HG03039 (cell line): ENCODE data around the gene CEP104.
A peak's percentile ranks its signal among the peaks of the same experiment; 100 is the strongest.
"Not testable (repeated sequence)": the region's sequence is repeated elsewhere in the genome, so short reads cannot be mapped to it uniquely, and the experiment has no call there.

Source experiments
- ATAC-seq: cut with Tn5 transposase; IDR thresholded peaks from one replicate; pipeline ENCODE4 v1.9.1; 2021; ENCODE audit warnings: mild to moderate bottlenecking, moderate library complexity; ENCODE audit not compliant: unreplicated experiment

The CEP104 gene

DNA sequence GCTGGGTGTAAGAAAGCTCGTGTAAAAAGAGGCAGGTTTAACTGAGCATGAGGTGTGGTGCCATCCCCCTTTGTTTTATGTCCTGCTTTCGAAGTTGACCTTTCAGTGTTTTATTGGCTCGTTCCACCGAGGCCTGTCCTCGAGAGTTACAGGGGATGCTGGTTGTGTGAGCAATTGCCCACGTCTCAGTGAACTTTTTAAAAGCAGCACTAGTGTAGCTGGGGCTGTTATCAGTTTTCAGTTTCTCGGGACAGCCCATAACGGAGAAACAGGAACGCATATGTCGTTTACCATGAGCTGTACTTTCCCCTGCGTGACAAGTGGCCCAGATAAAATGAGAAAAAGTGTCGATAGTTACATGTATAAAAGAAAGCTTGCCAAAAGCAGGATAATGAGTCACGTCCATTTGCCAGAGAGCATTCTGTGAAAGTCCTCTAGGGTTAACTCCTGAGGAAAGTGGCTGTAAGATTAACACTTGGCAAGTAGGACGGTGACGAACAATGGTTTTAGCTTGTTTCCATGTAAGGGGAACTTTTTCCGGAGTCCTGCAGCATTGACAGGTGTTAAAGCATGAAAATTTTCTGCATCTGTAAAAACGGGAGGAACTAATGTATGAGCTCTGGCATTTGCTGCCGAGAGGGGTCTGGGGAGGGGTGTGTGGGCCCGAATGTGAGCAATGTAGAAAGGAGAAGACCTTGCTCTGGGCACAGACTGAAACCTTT, 52.9 kb downstream of the CEP104 start:
- ATAC-seq, result no peak

DNA sequence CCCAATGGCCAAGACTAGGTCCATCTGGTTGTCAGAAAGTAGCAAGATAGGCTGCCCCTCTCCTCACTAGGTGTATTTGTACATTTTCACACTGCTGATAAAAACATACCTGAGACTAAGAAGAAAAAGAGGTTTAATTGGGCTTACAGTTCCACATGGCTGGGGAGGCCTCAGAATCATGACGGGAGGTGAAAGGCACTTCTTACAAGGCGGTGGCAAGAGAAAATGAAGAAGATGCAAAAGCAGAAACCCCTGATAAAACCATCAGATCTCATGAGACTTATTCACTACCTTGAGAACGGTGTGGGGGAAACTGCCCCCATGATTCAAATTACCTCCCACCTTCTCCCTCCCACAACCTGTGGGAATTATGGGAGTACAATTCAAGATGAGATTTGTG, 56.2 kb downstream of the CEP104 start:
- ATAC-seq, result not testable (repeated sequence)

DNA sequence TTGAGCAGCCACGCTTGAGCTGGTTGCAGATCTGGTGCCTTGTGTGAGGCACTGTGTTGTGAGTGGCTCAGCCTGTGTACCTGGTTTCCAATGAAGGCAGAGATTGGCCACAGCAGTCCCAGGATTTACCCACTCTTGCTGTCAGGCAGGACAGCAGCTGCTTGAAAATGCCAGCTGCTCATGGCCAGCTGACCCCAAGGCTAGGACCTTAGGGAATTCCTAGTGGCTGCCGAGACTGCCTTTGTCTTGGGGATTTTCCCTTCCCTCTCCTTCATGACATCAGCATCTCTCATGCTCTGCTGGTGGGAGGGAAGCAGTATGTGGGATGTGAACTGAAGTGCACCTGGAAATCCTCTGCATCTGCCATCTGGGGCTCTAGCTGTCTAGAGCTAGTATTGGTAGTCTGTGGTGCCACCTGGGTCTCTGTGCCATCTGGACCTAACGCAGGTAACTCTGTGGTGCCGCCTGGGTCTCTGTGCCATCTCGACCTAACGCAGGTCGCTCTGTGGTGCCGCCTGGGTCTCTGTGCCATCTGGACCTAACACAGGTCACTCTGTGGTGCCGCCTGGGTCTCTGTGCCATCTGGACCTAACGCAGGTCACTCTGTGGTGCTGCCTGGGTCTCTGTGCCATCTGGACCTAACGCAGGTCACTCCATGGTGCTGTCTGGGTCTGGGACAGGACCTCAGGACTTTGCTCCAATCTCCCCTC, 56.9 kb downstream of the CEP104 start:
- no peak for ATAC-seq

DNA sequence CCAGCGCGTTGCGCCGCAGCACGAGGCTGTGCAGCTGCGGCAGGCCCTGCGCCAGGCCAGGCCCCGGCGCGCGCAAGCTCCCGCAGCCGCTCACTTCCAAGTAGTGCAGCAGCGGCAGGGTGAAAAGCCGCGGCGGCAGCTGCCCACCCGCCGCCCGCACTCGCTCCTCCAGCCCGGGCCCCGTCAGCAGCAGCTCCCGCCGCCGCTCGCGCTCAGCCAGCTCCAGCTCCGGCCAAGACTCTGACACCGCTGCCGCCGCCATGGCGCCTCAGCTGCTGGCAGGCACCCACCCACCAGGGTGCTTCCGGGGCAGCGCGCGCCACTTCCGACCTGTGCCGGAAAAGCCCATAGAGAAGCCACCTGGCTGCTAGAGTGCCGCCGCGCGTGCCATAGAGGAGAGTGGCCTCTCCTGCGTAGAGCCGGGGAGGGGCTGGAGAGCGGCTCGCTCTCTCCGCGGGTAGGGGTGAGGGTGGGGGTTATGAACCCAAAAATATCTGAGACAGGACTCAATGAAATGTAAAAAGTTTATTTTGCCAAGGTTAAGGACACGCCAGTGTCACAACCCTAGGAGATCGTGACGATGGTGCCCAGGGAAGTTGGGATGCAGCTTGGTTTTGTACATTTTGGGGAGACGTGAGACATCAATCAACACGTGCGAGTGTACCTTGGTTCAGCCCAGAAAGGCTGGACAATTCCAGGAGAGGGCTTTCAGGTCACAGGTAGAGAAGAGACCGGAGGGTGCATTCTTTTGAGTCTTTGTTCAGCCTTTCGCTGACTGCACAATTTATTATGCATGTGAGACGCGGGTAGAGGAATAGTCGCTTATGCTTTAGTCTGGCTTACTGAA, 60.6 kb downstream of the CEP104 start, which contains the start of gene LRRC47:
Gene LRRC47 (minus strand): TSS at position 284 of the 847 bp plus-strand sequence. CDS start 22 bp downstream, at position 262.
- peak; percentile 92 for ATAC-seq

DNA sequence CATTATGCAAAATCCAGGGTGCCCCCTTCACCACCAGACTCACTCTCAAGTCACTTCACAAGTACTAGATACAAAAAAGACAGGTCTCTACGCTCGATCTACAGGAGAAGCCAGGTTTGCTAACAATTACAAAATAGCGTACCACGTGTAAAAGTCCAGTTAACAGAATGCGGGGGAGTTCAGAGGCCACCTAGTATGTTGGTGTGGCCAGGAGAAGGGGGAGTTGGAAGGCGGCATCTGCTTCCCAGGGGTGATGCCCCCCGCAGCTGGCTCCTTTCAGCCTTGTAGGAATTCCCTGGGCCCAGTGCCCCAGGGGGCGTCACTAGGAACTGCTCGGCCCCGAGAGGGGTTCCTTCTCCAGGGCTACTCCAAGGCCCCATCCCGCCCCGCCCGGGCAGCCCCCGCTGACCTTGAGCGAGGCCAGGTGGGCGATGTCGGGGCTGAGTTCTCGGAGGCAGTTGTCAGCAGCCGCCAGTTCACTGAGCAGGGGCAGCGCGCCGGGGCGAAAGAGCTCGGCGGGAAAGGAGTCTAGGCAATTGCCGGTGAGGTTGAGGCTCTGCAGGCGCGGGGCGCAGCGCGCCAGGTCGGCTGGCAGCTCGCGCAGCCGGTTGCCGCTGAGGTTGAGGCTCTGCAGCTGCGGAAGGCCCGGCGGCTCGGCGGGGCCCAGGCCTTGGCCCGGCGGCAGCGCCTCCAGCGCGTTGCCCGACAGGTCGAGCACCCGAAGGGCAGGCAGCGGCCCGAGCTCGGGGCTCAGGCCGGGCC, 61.4 kb downstream of the CEP104 start:
- ATAC-seq, result no peak

DNA sequence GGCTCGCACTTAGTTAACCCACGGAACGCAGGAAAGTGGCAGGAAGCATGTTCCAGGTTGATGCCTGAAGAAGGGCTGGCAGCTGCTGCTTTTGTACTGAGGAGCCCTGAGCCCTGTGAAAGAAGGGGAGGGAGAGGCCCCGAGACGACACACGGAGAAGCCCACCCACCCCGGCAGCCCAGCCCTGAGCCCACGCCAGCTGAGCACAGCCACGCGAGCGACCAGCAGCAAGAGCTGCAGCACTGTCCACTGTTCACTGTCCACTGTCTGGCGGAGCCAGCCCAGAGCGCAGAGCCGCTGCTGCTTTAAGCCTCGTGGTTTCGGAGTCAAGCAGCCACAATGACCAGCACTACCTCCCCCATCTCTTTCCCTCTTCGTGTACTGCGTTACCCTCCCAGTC, 66.1 kb downstream of the CEP104 start:
- no peak for ATAC-seq

DNA sequence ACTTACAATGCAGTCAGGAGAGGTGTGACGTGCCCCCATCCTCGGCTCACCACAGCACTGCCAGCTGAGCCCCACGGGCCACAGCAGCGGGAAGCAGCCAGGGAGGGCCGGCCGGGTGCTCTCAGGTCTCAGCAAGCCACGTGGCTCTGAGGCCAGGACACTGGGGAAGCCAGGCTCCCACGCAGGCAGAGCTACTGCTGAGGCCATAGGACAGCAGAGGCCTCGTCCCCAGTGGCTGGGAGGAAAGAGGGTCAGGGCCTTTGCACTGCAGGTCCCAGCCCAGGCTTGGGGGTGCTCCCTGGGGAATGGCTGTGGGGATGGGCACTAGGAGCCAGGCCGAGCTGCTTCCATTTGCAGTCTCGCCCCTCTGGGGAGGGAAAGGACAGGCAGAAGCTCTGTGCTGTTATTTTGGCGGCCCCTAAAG, 66.5 kb downstream of the CEP104 start:
- no peak for ATAC-seq

DNA sequence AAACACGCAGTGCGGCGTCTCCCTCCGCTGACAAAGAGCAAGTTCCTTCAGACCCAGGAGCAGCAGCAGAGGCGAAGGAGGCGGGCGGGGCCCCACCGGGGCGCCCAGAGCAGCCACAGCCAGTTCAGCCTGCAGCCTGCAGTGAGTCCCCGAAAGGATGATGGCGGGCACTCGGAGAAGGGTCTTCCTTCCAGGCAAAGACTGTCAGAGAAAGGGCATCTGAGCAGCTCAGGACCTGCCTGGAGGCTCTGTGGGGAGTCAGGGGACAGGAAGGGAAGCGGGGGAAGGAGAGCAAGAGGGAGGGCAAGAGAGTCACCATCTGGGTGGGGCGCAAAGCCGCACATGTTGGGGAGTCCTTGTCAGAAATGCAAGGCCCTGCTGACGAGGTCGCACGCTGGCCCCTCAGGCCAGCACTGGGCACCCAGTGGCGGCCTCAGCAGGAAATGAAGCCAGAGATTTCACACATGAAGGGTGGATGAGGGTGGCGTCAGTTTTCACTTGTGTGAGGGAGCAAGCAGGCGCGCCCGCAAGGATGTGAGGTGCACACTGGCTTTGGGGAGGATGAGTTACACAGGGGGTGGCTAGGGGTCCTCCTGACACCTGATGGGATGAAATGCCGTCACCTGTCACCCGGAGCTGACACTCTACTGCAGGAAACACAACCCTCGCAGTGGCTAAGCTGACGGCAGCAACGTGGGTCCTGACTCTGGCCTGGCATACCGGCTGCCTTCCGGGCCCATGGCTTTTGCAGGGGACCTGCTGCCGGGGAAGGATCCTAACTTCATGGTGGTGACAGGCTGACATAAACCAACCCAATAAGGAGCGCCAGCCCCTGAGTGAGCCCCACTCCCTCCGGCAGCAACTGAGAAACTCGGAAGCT, 67.3 kb downstream of the CEP104 start:
- ATAC-seq, result no peak

DNA sequence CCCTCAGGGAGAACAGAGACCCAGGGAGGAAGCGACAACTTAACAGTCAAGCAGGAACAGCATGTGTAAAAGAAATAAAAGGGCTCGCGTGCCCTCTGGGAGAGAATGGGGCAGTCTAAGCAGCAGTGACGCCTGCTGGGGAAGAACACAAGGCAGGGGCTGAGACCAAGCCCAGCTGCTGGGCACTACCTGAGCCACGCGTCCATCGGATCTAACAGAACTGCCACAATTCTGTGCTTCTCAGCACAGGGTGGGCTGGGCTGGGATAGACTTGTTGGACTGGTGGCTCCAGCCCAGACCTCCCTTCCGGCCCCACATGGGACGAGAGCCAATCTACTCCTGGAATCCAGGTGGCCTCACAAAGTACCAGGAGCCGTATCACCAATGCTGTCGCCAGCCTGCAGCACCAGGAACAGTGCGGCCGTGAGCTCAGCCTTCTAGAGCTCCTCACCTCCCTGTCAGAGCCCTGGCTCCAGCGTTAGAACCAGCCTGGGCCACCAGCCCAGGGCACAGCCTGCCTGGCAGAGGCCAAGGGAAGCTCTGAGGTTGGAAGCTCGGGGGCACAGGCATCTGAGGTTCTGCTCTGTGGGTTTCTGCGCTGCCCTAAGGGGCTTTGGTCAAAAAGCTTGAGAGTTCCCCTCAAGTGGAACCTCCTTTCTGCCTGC, 68.1 kb downstream of the CEP104 start:
- ATAC-seq, result no peak

DNA sequence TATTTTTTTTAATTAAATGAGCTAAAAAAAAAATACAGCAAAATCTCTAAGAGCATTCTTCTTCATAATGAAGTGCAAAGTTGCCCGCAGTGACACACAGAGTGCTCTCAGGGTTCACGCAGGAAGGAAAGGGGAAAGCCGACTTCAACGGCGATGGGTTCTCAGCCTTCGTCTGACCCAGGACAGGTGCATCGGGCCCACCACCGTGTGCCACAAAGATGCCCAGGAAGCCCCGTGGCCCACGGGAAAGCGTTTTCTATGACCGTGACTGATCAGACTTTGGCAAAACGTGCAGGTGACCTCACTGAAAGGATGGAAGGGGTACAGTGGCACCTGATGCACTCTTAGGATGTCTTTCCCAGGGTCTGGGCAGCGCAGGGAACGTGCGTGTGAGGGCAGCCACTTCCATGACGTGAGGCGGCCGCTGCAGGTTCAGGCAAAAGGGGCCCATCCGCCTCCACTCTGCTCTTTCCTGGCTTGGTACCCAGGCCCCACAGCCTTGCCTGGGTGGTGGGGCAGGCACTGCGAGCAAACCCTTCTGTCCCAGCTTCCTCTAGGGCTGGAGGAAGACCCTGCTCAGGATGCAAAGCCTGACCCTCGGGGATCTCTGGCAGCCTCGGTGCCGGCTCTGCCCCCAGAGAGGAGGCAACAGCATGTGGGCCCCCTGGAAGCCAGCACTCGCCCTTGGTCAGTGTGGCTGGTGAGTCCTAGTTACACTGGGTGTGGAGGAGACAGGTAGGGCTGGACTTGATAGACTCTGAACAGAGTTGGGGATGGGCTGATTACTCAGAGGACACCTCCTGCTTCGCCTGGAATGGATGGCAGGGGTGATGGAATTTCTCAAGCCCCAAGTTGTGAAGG, 69.0 kb downstream of the CEP104 start:
- ATAC-seq, result no peak

DNA sequence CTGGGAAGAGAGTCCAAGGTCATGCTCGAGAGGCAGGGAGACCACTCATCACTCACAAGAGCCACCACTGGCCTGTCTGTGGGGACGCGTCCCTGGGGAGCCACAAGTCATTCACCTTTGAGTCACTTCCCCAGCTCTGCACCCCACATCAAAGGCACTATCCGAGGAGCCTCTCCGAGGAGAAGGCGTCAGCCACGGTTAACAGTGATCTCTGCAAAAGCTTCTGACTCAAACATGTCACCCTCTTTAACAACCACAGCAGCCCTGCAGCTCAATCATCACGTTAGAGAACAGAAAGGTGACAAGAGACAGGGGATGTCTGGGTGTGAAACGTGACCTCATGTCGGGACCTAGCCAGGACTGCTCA, 69.7 kb downstream of the CEP104 start:
- ATAC-seq, result no peak

DNA sequence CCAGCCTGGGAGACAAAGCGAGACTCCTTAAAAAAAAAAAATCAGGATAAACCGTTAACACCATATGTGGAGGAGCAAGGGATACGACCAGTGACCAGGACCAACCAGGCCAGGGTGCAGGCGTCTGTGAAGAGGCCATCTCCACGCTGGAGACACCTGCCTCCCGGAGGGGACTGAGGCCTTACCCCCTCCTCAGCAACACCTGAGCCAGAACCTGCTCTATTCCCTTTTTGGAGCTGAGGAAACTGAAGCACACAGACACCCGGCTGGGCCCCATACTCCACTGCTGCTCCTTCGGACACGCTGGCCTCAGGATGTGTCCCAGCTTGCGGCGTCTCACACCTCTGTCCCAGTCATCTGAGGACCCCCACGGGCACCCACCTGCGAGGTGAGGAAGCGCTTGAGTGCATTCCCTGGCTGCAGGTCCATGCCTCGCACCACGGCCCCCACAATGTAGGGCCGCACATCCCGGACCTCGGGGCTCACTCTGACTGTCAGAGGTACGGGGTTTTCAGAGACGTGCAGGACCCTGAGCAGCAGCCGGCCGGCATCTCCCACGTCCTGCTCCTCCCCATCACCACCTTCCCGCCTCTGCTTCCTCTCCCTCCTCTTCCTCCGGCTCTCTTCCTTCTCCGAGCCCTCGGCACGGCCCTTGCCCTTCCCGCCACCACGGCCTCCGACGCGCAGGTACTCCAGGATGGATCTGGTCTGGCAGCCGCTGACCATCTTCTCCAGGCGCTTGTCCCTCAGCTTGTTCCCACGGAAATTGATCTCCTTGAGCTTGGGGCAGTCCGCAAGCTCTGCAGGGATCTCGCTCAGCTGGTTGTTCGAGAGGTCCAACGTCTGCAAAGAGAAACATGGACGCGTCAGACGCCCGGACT, 70.3 kb downstream of the CEP104 start:
- no peak for ATAC-seq

DNA sequence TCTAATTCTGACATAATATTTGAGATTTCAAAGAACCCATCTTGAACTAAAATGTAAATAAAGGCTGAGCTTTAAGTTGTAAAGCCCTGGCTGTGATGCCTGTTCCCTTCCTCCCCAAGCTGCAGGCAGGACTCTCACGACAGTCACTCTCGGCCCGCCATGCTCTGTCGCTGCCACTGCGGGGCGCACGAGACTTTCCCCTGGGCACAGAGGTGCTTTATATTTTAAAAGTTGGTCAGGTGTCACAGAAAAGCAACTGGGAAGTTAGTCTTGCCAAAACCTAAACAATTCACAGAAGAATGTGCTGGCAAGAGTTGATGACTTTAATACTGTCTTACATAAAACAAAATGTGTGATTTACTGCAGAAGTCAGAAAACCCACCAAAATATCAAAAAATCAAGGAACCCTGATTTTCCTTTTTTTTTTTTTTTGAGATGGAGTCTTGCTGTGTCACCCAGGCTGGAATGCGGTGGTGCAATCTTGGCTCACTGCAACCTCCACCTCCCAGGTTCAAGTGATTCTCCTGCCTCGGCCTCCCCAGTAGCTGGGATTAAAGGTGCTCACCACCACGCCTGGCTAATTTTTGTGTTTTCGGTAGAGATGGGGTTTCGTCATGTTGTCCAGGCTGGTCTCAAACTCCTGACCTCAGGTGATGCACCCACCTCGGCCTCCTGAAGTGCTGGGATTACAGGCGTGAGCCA, 71.4 kb downstream of the CEP104 start:
- ATAC-seq, result no peak

DNA sequence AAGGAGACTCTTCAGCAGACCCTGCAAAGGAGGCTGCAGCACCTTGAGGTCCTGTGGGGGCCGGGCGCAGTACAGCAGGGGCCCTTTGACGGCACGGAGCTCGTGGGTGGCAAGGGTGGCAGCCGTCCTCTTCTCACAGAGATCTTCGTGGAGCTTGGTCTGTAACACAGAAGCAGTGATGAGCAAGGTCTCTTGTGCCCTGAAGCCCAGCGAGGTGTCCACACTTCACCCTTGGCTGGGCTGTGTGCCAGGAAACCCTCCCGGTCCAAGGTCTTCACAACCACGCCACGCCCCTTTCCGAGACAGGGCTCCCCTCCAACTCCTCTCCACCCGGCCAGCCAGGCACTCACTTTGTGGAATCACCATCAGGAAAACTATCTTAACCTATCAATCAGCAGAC, 72.0 kb downstream of the CEP104 start:
- ATAC-seq, result no peak

DNA sequence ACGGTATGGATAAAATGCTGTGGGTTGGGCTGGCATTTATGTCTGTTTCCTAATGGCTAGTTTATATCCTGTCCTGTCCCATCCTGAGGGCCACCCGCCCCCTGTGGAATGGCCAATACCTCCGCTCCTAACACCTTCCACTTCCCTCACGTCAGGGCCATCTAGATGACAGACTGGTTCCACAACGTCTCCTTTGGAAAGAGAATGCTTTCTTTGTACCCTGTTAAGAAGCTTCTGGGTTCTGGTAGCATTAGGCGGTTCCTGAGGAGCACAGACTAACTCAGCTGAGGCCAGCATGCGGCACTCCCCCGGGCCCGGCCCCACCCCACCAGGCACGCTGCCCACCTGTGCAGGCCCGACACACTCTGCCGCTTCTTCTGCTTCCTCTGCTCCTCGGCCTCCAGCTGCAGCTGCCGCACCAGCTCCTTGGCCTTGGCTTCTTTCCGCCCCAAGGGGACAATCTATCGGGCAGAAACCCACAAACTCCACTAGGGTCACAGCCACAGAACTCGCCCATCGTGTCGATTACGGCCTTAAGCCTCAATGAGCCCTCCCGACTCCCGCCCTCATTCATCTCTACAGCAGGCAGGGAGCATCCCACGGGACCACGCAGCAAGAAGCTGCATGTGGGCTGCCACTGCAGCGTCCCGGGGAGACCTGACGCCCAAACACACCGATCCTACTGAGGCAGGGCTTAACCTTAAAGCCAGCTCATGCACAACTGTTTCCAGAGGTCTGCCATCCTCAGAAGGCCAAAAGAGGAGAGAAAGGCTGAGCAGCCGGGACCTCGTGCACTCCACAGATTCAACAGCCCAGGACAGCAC, 73.1 kb downstream of the CEP104 start:
- ATAC-seq, result no peak

DNA sequence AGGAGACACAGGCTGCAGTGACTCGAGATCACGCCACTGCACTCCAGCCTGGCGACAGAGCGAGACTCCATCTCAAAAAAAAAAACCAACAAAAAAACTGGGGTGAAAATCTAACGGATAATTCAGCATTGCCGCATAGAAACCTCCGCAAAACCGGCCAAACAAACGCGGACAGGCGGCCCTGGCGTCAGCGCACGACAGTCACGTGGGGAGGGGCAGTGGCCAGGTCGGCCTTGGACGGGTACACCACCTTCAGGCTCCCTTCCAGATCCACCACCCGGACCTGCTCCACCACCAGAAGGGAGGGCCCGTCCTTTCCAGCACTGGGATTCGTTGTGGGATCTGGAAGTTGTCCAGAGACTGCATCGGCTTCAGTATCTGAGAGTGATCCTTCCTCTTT, 76.1 kb downstream of the CEP104 start:
- no peak for ATAC-seq
